HEK293T (cell line): ENCODE results near the gene PRKAR1B.

Source experiments
- BHLHE40 ChIP-seq: fragments of 450-650 bp; IDR thresholded peaks from 2 replicates; pipeline ENCODE4 v1.6.1; 2016; ENCODE audit warnings: mild to moderate bottlenecking, moderate library complexity, borderline replicate concordance
- FOXA1 ChIP-seq: fragments of 450-650 bp; IDR thresholded peaks from 2 replicates; pipeline ENCODE4 v1.6.1; 2016; ENCODE audit warnings: mild to moderate bottlenecking
- FOXK2 ChIP-seq: fragments of 450-650 bp; IDR thresholded peaks from 2 replicates; pipeline ENCODE4 v1.6.1; 2016; ENCODE audit warnings: mild to moderate bottlenecking
- FOXM1 ChIP-seq: fragments of 450-650 bp; IDR thresholded peaks from 2 replicates; pipeline ENCODE4 v1.6.1; 2017; ENCODE audit warnings: mild to moderate bottlenecking, borderline replicate concordance
- HDGF ChIP-seq: fragments of 450-650 bp; IDR thresholded peaks from 2 replicates; pipeline ENCODE4 v1.6.1; 2017; ENCODE audit warnings: antibody characterized with exemption, borderline replicate concordance
- L3MBTL2 ChIP-seq: fragments of 450-650 bp; conservative IDR thresholded peaks from 2 replicates; pipeline ENCODE4 v1.6.1; 2016; ENCODE audit warnings: mild to moderate bottlenecking
- PKNOX1 ChIP-seq: fragments of 450-650 bp; IDR thresholded peaks from 2 replicates; pipeline ENCODE4 v1.6.1; 2016
- SP1 ChIP-seq: fragments of 450-650 bp; IDR thresholded peaks from 2 replicates; pipeline ENCODE4 v1.6.1; 2017
- SUZ12 ChIP-seq: fragments of 450-650 bp; IDR thresholded peaks from 2 replicates; pipeline ENCODE4 v1.6.1; 2016; ENCODE audit warnings: mild to moderate bottlenecking
- ZNF384 ChIP-seq: fragments of 450-650 bp; IDR thresholded peaks from 2 replicates; pipeline ENCODE4 v1.6.1; 2016

- no peak for TF ChIP-seq HDGF
- TF ChIP-seq BHLHE40, result no peak
- TF ChIP-seq FOXM1, result no peak
- no peak for TF ChIP-seq SUZ12
- TF ChIP-seq PKNOX1, result no peak
- TF ChIP-seq FOXA1, result no peak
- no peak for TF ChIP-seq SP1
- TF ChIP-seq L3MBTL2, result no peak
- TF ChIP-seq FOXK2, result no peak
- TF ChIP-seq ZNF384, result no peak
Measured at GRCh38 chr7:636396-636795, 90.7 kb downstream of the PRKAR1B start.
